Ramos (cell line): Measurements from ENCODE around the gene TP53BP1.

Source experiments
- in situ Hi-C: fragments of 300-500 bp; cut with MboI; formaldehyde crosslinking; loops from one replicate; pipeline ENCODE4 v1.14.3; 2022; ENCODE audit warnings: low sequenced_read_pairs; ENCODE audit not compliant: unreplicated experiment

The TP53BP1 gene

DNA sequence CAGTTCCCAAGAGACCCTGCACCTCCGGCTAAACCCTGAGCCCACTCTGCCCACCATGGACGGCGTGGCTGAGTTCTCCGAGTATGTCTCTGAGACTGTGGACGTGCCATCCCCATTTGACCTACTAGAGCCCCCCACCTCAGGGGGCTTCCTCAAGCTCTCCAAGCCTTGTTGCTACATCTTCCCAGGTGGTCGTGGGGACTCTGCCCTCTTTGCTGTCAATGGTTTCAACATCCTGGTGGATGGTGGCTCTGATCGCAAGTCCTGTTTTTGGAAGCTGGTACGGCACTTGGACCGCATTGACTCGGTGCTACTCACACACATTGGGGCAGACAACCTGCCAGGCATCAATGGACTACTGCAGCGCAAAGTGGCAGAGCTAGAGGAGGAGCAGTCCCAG lies 28.5 kb upstream of the TP53BP1 start:
- in situ Hi-C loops, result no loop called here

DNA sequence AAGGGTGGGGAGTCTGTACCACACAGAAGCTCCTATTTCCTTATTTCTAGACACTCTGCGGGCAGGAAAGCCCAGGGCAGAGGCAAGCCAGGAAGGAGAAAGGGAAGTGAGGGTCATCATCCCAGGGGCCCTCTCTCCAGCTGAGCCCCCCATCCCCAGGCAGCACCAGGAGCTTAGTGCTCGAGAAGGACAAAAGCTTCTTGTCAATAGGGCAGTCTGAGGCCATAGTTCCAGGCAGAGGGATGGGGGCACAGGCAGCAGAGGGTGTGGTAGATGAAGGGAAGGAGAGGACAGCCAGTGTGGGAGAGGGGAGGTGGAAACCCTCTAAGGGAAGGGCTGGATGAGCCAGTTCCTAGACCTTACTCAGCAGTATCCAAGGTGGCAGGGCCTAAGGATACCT lies 27.2 kb upstream of the TP53BP1 start:
- in situ Hi-C loops, result no loop called here

- in situ Hi-C loops, result no loop called here
Measured at GRCh38 chr15:43519196-43519595, 26.2 kb upstream of the TP53BP1 start.

GRCh38 chr15:43518197-43518761 lies 25.3 kb upstream of the TP53BP1 start:
- in situ Hi-C loops, result no loop called here

GRCh38 chr15:43517354-43518196 lies 24.6 kb upstream of the TP53BP1 start, which contains the start of gene MAP1A:
Gene MAP1A, plus strand, starts transcription at chr15:43517608. Its CDS starts 3,866 bp downstream, at chr15:43521474.
- in situ Hi-C loops, result no loop called here

DNA sequence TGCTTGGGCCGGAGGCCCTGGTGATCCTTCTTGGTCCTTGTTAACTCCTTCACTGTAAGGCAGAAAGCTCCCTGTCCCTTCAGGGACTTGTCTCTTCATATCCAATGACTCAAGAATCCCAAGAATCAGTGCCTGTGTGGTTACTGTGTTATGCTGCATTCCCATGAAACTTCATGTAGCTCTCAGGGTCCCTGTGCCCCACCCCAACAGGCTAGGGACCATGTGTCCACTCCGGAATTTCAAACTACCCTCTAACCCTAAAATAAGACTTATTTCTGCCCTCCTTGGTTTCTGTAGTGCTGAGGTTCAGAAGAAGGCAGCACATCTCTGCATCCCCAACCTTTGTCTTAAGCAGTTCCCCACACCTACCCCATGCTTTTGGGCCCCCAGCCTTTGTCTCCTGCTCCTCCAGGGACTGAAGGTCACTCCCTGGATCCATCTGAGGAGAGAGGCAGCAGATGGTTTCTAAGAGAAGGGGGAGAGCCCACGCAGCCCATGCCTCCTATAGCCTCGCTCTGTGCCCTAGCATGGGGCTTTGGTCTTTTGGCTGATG lies 23.9 kb upstream of the TP53BP1 start:
- in situ Hi-C loops, result no loop called here

- in situ Hi-C loops, result no loop called here
Measured at GRCh38 chr15:43516185-43516584, 23.2 kb upstream of the TP53BP1 start.

DNA sequence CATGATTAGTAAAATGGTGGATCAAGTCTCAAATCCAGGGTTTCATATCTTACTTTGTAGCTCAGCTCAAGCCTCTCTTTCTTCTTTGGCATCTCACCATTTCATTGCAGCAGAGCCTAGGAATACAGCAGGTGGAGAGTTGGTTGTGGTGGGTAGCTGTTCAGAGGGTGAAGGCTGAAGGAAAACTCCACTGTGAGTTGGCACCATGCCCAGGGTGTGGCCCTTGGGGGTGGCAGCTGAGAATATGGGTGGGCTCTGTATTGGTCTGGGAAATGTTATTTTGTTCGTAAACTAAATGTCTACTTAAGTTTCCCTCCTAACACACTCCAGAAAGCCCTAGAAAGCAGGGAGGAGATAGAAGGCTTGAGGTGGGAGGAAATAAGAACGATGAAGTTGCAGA lies 22.8 kb upstream of the TP53BP1 start:
- in situ Hi-C loops, result no loop called here

- in situ Hi-C loops, result no loop called here
Measured at GRCh38 chr15:43514241-43515057, 21.5 kb upstream of the TP53BP1 start.

DNA sequence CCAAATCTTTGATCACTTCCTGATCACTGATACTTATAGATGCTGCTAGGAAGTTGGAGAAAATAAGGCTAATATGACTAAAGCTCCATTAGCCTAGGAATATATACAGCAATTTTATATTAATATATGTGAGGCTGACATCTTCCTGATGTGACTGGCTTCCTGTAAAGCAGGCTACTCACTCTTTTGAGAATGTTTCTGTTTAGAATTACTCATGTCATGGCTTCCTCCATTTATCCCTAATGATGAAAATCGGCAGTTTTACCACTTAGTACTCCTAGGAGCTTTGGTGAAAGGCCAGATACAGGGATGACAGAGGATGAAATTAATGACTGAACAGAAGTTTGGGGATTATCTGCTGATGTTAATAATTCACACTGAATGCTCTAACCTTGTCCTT lies 20.6 kb upstream of the TP53BP1 start:
- in situ Hi-C loops, result no loop called here

- in situ Hi-C loops, result no loop called here
Measured at GRCh38 chr15:43511012-43511885, 18.3 kb upstream of the TP53BP1 start.

DNA sequence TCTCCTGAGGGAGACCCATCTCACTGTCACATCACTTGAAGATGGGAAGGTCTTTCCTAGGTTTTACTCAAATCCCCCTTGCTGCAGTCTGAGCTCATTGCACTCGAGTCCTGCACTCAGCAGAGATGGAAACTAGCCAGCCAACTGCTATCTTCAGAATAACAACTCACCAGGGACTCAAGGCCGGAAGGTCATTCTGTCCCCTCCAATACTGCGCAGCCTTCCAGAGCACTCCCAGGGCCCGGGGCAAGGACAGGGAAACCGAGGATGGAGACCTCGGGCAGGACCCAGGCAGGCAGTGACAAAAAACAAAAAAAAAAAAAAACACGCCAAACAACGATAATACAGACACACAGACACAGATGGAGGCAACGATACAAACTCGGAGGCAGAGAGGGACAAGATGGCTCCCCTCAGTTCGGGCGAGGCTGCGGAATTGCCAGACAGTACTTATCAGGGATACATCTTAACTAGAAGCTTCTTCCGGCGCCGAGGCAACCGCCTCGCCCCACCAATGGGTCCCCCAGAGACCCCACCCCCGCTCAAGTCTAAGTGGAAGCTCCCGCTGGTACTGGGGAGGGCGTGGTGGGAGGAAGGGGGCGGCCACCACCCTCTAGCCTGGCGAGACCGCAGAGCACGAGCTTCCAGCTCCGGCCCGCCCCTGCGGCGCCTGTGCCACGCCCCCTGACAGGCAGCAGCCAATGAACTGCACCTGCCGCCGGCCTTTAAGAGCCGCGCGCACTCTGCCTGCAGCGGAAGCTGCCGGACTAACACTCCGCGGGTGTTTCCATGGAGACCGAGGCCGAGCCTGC lies 17.4 kb upstream of the TP53BP1 start:
- in situ Hi-C loops, result no loop called here

- in situ Hi-C loops, result no loop called here
Measured at GRCh38 chr15:43509660-43510199, 16.8 kb upstream of the TP53BP1 start.

- in situ Hi-C loops, result no loop called here
Measured at GRCh38 chr15:43508991-43509659, 16.2 kb upstream of the TP53BP1 start.

DNA sequence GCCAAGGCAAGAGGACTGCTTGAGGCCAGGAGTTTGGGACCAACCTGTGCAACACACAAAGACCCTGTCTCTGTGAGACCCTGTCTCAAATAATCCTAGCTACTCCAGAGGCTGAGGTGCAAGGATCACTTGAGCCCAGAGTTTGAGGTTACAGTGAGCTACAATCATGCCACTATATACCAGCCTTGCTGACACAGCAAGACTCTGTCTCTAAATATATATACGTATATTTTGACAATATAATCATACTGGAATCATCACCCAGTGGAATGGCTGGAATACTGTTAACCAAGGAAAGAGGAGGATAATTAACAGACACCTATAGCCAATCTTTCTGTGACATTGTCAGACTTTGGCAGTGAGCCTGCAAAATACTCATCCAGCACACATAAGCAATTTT lies 15.5 kb upstream of the TP53BP1 start:
- in situ Hi-C loops, result no loop called here

- in situ Hi-C loops, result no loop called here
Measured at GRCh38 chr15:43505738-43506137, 12.8 kb upstream of the TP53BP1 start.

DNA sequence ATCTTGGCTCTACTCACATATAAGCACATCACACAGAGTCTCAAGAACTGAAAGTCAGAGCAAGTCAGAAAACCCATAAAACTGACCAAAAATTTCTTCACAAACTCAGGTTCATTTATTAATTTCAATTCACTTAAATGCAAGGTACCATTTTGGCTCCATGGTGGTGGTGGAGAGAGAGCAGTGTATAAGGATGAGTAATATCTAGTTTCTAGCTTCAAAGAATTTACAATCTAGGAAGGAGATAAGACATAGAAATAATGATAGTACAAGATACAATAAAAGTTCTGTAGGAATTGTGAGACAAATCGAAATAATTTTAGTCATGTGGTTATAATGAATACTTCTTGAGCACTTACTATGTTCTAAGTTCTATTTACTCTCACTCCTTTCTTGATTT lies 6.7 kb upstream of the TP53BP1 start:
- in situ Hi-C loops, result no loop called here

DNA sequence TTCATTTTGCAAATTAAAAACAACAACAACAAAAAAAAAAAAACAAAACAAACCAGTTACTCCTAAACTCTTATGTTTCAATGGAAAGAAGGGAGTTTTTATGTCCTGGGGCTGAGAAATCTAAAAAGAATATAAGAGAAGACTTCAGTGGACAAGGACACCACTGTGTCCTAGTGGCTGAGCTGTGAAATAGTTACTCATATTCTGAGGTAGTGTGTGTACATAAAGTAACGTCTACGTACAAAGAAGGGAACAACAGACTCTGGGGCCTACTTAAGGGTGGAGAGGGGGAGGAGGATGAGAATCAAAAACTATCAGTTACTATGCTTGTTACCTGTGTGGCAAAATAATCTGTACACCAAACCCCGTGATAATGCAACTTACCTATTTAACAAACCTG lies 6.0 kb upstream of the TP53BP1 start:
- in situ Hi-C loops, result no loop called here
